GM18498 (cell line): ENCODE data around the gene ELOB.
"Not testable (repeated sequence)": the region's sequence is repeated elsewhere in the genome, so short reads cannot be mapped to it uniquely, and the experiment has no call there.

Source experiments
- ATAC-seq: cut with Tn5 transposase; IDR thresholded peaks from one replicate; pipeline ENCODE4 v1.9.1; 2021; ENCODE audit warnings: mild to moderate bottlenecking, moderate library complexity; ENCODE audit not compliant: unreplicated experiment

The ELOB gene

GRCh38 chr16:2724816-2725348 is 52.2 kb downstream of the ELOB start:
- ATAC-seq = no peak

GRCh38 chr16:2724088-2724676 is 52.9 kb downstream of the ELOB start:
- ATAC-seq = no peak

- not testable (repeated sequence) for ATAC-seq
Observed at GRCh38 chr16:2721634-2722173, 55.4 kb downstream of the ELOB start.
